B cell (primary cell): Measurements from ENCODE around the gene APCDD1. TPM values are rescaled to one million over a fixed set of nuclear protein-coding genes. Genes with fewer than 3 reads are reported as not detected.

Experiments
- ATAC-seq: fragments of 200-7000 bp; cut with Tn5 transposase; one replicate; pipeline ENCODE4 v1.10.0; 2021; ENCODE audit warnings: low read depth, mild to moderate bottlenecking, moderate number of reproducible peaks, moderate library complexity
- CTCF ChIA-PET: fragments of 350-600 bp; sonication (Branson Sonifier 250); formaldehyde crosslinking; loops from one replicate; lab custom pipeline; 2021; ENCODE audit warnings: antibody characterized with exemption, inconsistent platforms; lab: Charles Lee
- POLR2A ChIA-PET: fragments of 350-600 bp; sonication (Branson Sonifier 250); formaldehyde crosslinking; loops from one replicate; lab custom pipeline; 2021; ENCODE audit warnings: antibody characterized with exemption; lab: Charles Lee
- DNase-seq: peaks from one replicate; pipeline ENCODE4 v3.0.0; 2013
- H2AFZ ChIP-seq: 2 replicates; pipeline ENCODE4 v1.6.1; 2012; ENCODE audit warnings: mild to moderate bottlenecking, low read depth, low read length; ENCODE audit not compliant: insufficient read depth, poor library complexity, severe bottlenecking
- H3K27ac ChIP-seq, 2 donors: 1 replicate in 1 of 2; 2 replicates in 1 of 2; pipeline ENCODE4 v1.5.1; 2012 to 2013; ENCODE audit warnings: low read length in 2 of 2, mild to moderate bottlenecking in 2 of 2, moderate library complexity in 1 of 2
- H3K27me3 ChIP-seq, 4 experiments: fragments of 200-600 bp in 1 of 4; sonication (generic) in 1 of 4; replicated peaks in 1 of 4; 1 replicate in 2 of 4; 2 replicates in 2 of 4; pipeline versions ENCODE4 v1.6.1 to v1.7.0; 2013 to 2016; ENCODE audit warnings: low read length in 3 of 4, mild to moderate bottlenecking in 2 of 4, mixed read lengths in 1 of 4, moderate library complexity in 1 of 4; ENCODE audit not compliant: insufficient read depth in 4 of 4, control insufficient read depth in 3 of 4; ENCODE audit errors: control extremely low read depth in 1 of 4
- H3K36me3 ChIP-seq, 2 experiments: replicated peaks in 1 of 2; 1 replicate in 1 of 2; 2 replicates in 1 of 2; pipeline versions ENCODE4 v1.6.1 to v1.7.1; 2013; ENCODE audit warnings: low read length in 1 of 2; ENCODE audit not compliant: insufficient read depth in 2 of 2, control insufficient read depth in 1 of 2; ENCODE audit errors: control extremely low read depth in 1 of 2, extremely low read depth in 1 of 2
- H3K4me1 ChIP-seq, 2 donors: fragments of 200-600 bp in 1 of 2; sonication (generic) in 1 of 2; 1 replicate in 1 of 2; 2 replicates in 1 of 2; pipeline versions ENCODE4 v1.5.1 to v1.6.1; 2013 to 2017; ENCODE audit warnings: low read length in 2 of 2; ENCODE audit not compliant: control insufficient read depth in 2 of 2, insufficient read depth in 2 of 2
- H3K4me2 ChIP-seq: replicated peaks from 2 replicates; pipeline ENCODE3; 2012; ENCODE audit warnings: mild to moderate bottlenecking, low read depth, low read length; ENCODE audit not compliant: poor library complexity, severe bottlenecking
- H3K4me3 ChIP-seq, 5 experiments: fragments of 200-600 bp in 1 of 5; sonication (generic) in 1 of 5; 1 replicate in 3 of 5; 2 replicates in 2 of 5; pipeline versions ENCODE4 v1.5.1 to v1.7.0; 2011 to 2016; ENCODE audit warnings: low read length in 4 of 5, mild to moderate bottlenecking in 4 of 5, low read depth in 2 of 5, control low read depth in 1 of 5, moderate library complexity in 1 of 5; ENCODE audit not compliant: insufficient read depth in 1 of 5; ENCODE audit errors: control extremely low read depth in 1 of 5, extremely low read depth in 1 of 5
- H3K79me2 ChIP-seq: fragments of 200-600 bp; sonication (generic); one replicate; pipeline ENCODE4 v1.6.0; 2016; ENCODE audit warnings: low read length; ENCODE audit not compliant: control insufficient read depth, insufficient read depth
- H3K9ac ChIP-seq: fragments of 200-600 bp; sonication (generic); 2 replicates; pipeline ENCODE4 v1.6.1; 2017; ENCODE audit warnings: mild to moderate bottlenecking, low read length, moderate library complexity
- H3K9me3 ChIP-seq, 3 donors: one replicate each; pipeline versions ENCODE4 v1.6.1 to v1.7.1; 2013; ENCODE audit warnings: low read length in 2 of 3; ENCODE audit not compliant: control insufficient read depth in 2 of 3, insufficient read depth in 1 of 3; ENCODE audit errors: control extremely low read depth in 1 of 3
- H4K20me1 ChIP-seq: 2 replicates; pipeline ENCODE4 v1.6.0; 2012; ENCODE audit warnings: mild to moderate bottlenecking, low read length; ENCODE audit not compliant: insufficient read depth, control insufficient read depth, poor library complexity, severe bottlenecking
- H3K27ac Mint-ChIP-seq: one replicate; pipeline ENCODE4 v1.8.0; 2021; ENCODE audit warnings: mixed read lengths
- H3K27me3 Mint-ChIP-seq: one replicate; pipeline ENCODE4 v1.8.0; 2021; ENCODE audit warnings: mixed read lengths
- H3K4me1 Mint-ChIP-seq: one replicate; pipeline ENCODE4 v1.8.0; 2021; ENCODE audit warnings: mixed read lengths
- H3K4me3 Mint-ChIP-seq: one replicate; pipeline ENCODE4 v1.8.0; 2021; ENCODE audit warnings: mixed read lengths
- H3K9me3 Mint-ChIP-seq: one replicate; pipeline ENCODE4 v1.8.0; 2022; ENCODE audit warnings: mixed read lengths; ENCODE audit not compliant: insufficient read depth
- EZH2 ChIP-seq: IDR thresholded peaks from 2 replicates; pipeline ENCODE4 v1.6.1; 2012; ENCODE audit warnings: borderline replicate concordance, low read depth, mild to moderate bottlenecking, moderate library complexity, low read length; ENCODE audit not compliant: insufficient read depth, poor library complexity, severe bottlenecking
- WGBS: methylation state at CpG from one replicate; pipeline ENCODE4 v1.1.5; 2013; ENCODE audit warnings: missing lambda C conversion rate; ENCODE audit not compliant: insufficient coverage; 5-methylcytosine and 5-hydroxymethylcytosine counted together
- intact Hi-C: fragments of 100-400 bp; cut with micrococcal nuclease; formaldehyde crosslinking; loops from one replicate; pipeline ENCODE4 v1.10.0; 2022
- polyA plus RNA-seq: library from polyadenylated mRNA; depleted of rRNA; stranded (reverse); fragments of >200 nt; gene quantifications from 2 replicates; pipeline ENCODE4 v1.2.3, GENCODE V29; 2012
- total RNA-seq, 2 donors: library from RNA; stranded (reverse); fragments of 120-200 nt in 1 of 2; gene quantifications; 1 replicate in 1 of 2; 2 replicates in 1 of 2; pipeline versions ENCODE4 v1.2.3 to v1.2.4, GENCODE V29; 2013 to 2022
- TF ChIP-seq, protein P1 (sequence below): fragments of 200-600 bp; IDR thresholded peaks from one replicate; pipeline ENCODE4 v1.8.0; 2022; ENCODE audit warnings: antibody characterized with exemption, mild to moderate bottlenecking

The APCDD1 gene
- total and polyA plus RNA-seq, 2 donors (not counting 1 experiment from before 2014, with no cell fraction given), result 1.0 to 1.1 TPM

DNA sequence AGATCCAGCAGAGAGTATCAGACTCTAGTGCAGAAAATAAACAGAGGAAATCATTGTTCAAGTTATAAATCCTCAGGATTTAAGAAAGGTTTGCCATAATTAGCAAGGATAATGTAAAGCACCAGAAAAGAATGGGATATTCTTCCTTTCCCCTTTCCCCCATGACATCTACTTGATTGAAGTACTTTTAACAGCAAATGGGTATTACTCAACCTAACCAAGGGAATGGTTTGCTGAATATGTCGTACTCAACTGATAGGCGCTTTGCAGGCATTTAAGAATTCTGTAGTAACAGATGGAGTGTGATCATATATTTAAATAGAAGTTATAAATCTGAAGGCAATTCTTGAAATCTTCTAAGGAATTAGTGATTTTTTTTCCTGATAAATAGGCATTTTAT, 2.7 kb downstream of the APCDD1 start:
- Histone ChIP-seq H2AFZ (no peak overlapping the region), H4K20me1 (no peaks in the 10 kb centered on the region), H3K36me3 (no peaks in the 10 kb centered on the region), H3K9me3 (peaks cover 0 to 10% (median 0%) of the 10 kb centered on the region in 3 donors), H3K4me1 (peaks cover 22 to 23% of the 10 kb centered on the region in 2 donors), H3K9ac (no peak overlapping the region), H3K79me2 (peaks cover 3% of the 10 kb centered on the region), H3K4me3 (no peak overlapping the region), H3K27ac (no peak overlapping the region), H3K27me3 (peaks cover 0 to 33% (median 25%) of the 10 kb centered on the region in 4 experiments), H3K4me2 (no peak overlapping the region)
- Mint-ChIP-seq H3K4me3 (no peak overlapping the region), H3K4me1 (peaks cover 25% of the 10 kb centered on the region), H3K27me3 (peaks cover 42% of the 10 kb centered on the region), H3K9me3 (no peaks in the 10 kb centered on the region), H3K27ac (no peak overlapping the region)
- no peak for ATAC-seq
- ChIA-PET POLR2A (no interaction called here), CTCF (no interaction called here)
- no CpG with 5 or more reads among the region's 2 CpGs for WGBS
- DNase-seq, result no peak
- no peak for TF ChIP-seq EZH2
- TF ChIP-seq, protein P1, sequence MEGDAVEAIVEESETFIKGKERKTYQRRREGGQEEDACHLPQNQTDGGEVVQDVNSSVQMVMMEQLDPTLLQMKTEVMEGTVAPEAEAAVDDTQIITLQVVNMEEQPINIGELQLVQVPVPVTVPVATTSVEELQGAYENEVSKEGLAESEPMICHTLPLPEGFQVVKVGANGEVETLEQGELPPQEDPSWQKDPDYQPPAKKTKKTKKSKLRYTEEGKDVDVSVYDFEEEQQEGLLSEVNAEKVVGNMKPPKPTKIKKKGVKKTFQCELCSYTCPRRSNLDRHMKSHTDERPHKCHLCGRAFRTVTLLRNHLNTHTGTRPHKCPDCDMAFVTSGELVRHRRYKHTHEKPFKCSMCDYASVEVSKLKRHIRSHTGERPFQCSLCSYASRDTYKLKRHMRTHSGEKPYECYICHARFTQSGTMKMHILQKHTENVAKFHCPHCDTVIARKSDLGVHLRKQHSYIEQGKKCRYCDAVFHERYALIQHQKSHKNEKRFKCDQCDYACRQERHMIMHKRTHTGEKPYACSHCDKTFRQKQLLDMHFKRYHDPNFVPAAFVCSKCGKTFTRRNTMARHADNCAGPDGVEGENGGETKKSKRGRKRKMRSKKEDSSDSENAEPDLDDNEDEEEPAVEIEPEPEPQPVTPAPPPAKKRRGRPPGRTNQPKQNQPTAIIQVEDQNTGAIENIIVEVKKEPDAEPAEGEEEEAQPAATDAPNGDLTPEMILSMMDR, result no peak
- intact Hi-C loops, result no loop called here

DNA sequence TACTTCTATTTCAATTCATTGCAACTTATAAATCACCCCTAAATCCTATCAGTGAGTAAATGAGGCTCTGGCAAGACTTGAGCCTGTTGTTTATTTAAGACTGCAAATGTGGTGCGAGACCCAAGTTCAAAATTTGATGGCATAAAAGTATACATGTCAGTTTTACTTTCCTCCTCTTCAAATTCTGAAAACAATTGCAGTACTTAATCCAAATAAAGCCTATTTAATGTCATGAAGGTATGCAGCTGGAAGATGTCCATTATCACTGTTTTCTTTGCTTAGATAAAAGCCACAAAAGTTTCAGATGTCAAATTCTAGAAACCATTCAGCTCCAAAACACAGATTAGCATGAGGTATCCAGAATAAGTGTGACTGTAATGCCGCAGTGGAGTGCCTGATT, 3.3 kb downstream of the APCDD1 start:
- H3K9me3 ChIP-seq, result peaks cover 0 to 17% (median 4%) of the 10 kb centered on the region in 3 donors
- ATAC-seq (no peak), DNase-seq (no peak)
- Mint-ChIP-seq H3K9me3 (no peaks in the 10 kb centered on the region), H3K4me1 (peaks cover 22% of the 10 kb centered on the region), H3K27me3 (peaks cover 42% of the 10 kb centered on the region), H3K27ac (no peak overlapping the region), H3K4me3 (no peak overlapping the region)
- no peak overlapping the region for H3K9ac ChIP-seq
- POLR2A ChIA-PET, result no interaction called here
- H4K20me1 ChIP-seq, result no peaks in the 10 kb centered on the region
- no CpG with 5 or more reads among the region's 2 CpGs for WGBS
- H3K79me2 ChIP-seq, result peaks cover 3% of the 10 kb centered on the region
- no peaks in the 10 kb centered on the region for H3K36me3 ChIP-seq
- intact Hi-C loops, result no loop called here
- peaks cover 0 to 33% (median 25%) of the 10 kb centered on the region in 4 experiments for H3K27me3 ChIP-seq
- no peak overlapping the region for H3K4me2 ChIP-seq
- TF ChIP-seq, protein P1, result no peak
- no peak for TF ChIP-seq EZH2
- CTCF ChIA-PET, result no interaction called here
- H3K27ac ChIP-seq, result no peak overlapping the region
- no peak overlapping the region for H3K4me3 ChIP-seq
- no peak overlapping the region for H2AFZ ChIP-seq
- H3K4me1 ChIP-seq, result peaks cover 18 to 23% of the 10 kb centered on the region in 2 donors
